PC-9 (cell line): ENCODE results near the gene ABHD16B. TPM values are rescaled to one million over a fixed set of nuclear protein-coding genes. Genes with fewer than 3 reads are reported as not detected.
"Not testable (repeated sequence)": the region's sequence is repeated elsewhere in the genome, so short reads cannot be mapped to it uniquely, and the experiment has no call there.

ENCODE experiments used
- BruUV-seq: library from RNA; stranded (reverse); fragments of 400-500 nt; replicated peaks from 2 replicates; lab custom pipeline; 2021; lab: Mats Ljungman, UMichigan
- CTCF ChIA-PET: fragments of 300-600 bp; sonication (Branson Sonifier 250); formaldehyde crosslinking; loops from one replicate; lab custom pipeline; 2022; ENCODE audit warnings: antibody characterized with exemption; lab: Charles Lee
- POLR2A ChIA-PET: fragments of 300-600 bp; sonication (Branson Sonifier 250); formaldehyde crosslinking; loops from one replicate; lab custom pipeline; 2022; ENCODE audit warnings: antibody characterized with exemption; ENCODE audit not compliant: unreplicated experiment; lab: Charles Lee
- DNase-seq, 2 experiments: peaks; one replicate each; pipeline versions ENCODE4 v3.0.0 to v3.0.0-alpha.2; 2015 to 2022; ENCODE audit warnings: mixed read lengths in 1 of 2
- H2AFZ ChIP-seq: fragments of 200-600 bp; sonication (generic); 2 replicates; pipeline ENCODE4 v1.8.1; 2017; ENCODE audit warnings: antibody characterized with exemption
- H3F3A ChIP-seq: fragments of 200-600 bp; sonication (generic); 2 replicates; pipeline ENCODE4 v1.8.1; 2017; ENCODE audit warnings: antibody characterized with exemption, mild to moderate bottlenecking, low read depth; ENCODE audit not compliant: insufficient read depth
- H3K27ac ChIP-seq: fragments of 200-600 bp; sonication (generic); 2 replicates; pipeline ENCODE4 v1.6.1; 2016; ENCODE audit warnings: mixed run types
- H3K27me3 ChIP-seq: fragments of 200-600 bp; sonication (generic); 2 replicates; pipeline ENCODE4 v1.6.1; 2016; ENCODE audit warnings: low read depth, mixed run types; ENCODE audit not compliant: insufficient read depth
- H3K36me3 ChIP-seq: fragments of 200-600 bp; sonication (generic); 2 replicates; pipeline ENCODE4 v1.6.1; 2016; ENCODE audit warnings: low read depth, mixed run types
- H3K4me1 ChIP-seq: fragments of 200-600 bp; sonication (generic); replicated peaks from 2 replicates; pipeline ENCODE4 v1.6.1; 2016; ENCODE audit warnings: mixed run types; ENCODE audit not compliant: insufficient read depth
- H3K4me2 ChIP-seq: fragments of 200-600 bp; sonication (generic); 2 replicates; pipeline ENCODE4 v1.6.1; 2017; ENCODE audit warnings: mixed run types
- H3K4me3 ChIP-seq: fragments of 200-600 bp; sonication (generic); 2 replicates; pipeline ENCODE4 v1.6.1; 2016; ENCODE audit warnings: mixed run types
- H3K79me2 ChIP-seq: fragments of 200-600 bp; sonication (generic); 2 replicates; pipeline ENCODE4 v1.6.1; 2017; ENCODE audit warnings: low read depth, mixed run types
- H3K9me2 ChIP-seq: fragments of 200-600 bp; sonication (generic); 2 replicates; pipeline ENCODE4 v1.8.1; 2017; ENCODE audit warnings: mild to moderate bottlenecking; ENCODE audit not compliant: insufficient read depth
- H3K9me3 ChIP-seq: fragments of 200-600 bp; sonication (generic); 2 replicates; pipeline ENCODE4 v1.8.1; 2016; ENCODE audit warnings: low read depth; ENCODE audit not compliant: insufficient read depth
- H4K20me1 ChIP-seq: fragments of 200-600 bp; sonication (generic); 2 replicates; pipeline ENCODE4 v1.8.1; 2017; ENCODE audit not compliant: insufficient read depth
- CTCF ChIP-seq: fragments of 200-600 bp; sonication (generic); conservative IDR thresholded peaks from 2 replicates; pipeline ENCODE4 v1.6.1; 2017; ENCODE audit warnings: mixed run types, antibody characterized with exemption, mild to moderate bottlenecking, moderate library complexity
- EZH2 ChIP-seq: fragments of 200-600 bp; sonication (generic); IDR thresholded peaks from 2 replicates; pipeline ENCODE4 v1.8.0; 2017; ENCODE audit warnings: antibody characterized with exemption, low read depth
- intact Hi-C: fragments of 100-400 bp; cut with micrococcal nuclease; formaldehyde crosslinking; loops from one replicate; pipeline ENCODE4 v1.10.0; 2022; ENCODE audit not compliant: unreplicated experiment
- total RNA-seq: library from RNA; stranded (reverse); gene quantifications from 2 replicates; pipeline ENCODE4 v1.2.3, GENCODE V29; 2021

Gene ABHD16B
- total RNA-seq, 1 experiment from 2014 or later, result not detected

GRCh38 chr20:63876489-63877036, 15.3 kb downstream of the ABHD16B start:
- TF ChIP-seq CTCF (no peak), EZH2 (no peak)
- Histone ChIP-seq H3K79me2 (peaks cover 71% of the 10 kb centered on the region), H3K4me1 (no peaks in the 10 kb centered on the region), H3K4me2 (no peak overlapping the region), H3F3A (peaks cover 19% of the 10 kb centered on the region; the same call in 1 of the 2 replicates), H3K4me3 (no peak overlapping the region), H2AFZ (no peak overlapping the region), H3K9me2 (no peaks in the 10 kb centered on the region), H3K27ac (no peak overlapping the region), H3K27me3 (no peaks in the 10 kb centered on the region), H3K36me3 (peaks cover 49% of the 10 kb centered on the region), H3K9me3 (no peaks in the 10 kb centered on the region), H4K20me1 (peaks cover 73% of the 10 kb centered on the region)
- ChIA-PET CTCF (no interaction called here), POLR2A (no interaction called here)
- no peak for DNase-seq
- BruUV-seq, result no TSS peak
- intact Hi-C loops, result no loop called here

- TF ChIP-seq EZH2, result no peak
- no peak for TF ChIP-seq CTCF
- intact Hi-C loops, result no loop called here
- Histone ChIP-seq H4K20me1 (peaks cover 78% of the 10 kb centered on the region), H3K27me3 (no peaks in the 10 kb centered on the region), H3F3A (peaks cover 11% of the 10 kb centered on the region; the same call in 1 of the 2 replicates), H3K79me2 (peaks cover 58% of the 10 kb centered on the region), H3K9me3 (no peaks in the 10 kb centered on the region), H2AFZ (no peak overlapping the region), H3K4me3 (no peak overlapping the region), H3K27ac (no peak overlapping the region), H3K9me2 (no peaks in the 10 kb centered on the region), H3K4me1 (no peaks in the 10 kb centered on the region), H3K36me3 (peaks cover 39% of the 10 kb centered on the region), H3K4me2 (no peak overlapping the region)
- ChIA-PET POLR2A (no interaction called here), CTCF (no interaction called here)
- DNase-seq, result no peak
- no TSS peak for BruUV-seq
Measured at GRCh38 chr20:63877755-63878470, 16.6 kb downstream of the ABHD16B start.

GRCh38 chr20:63878899-63879663, 17.8 kb downstream of the ABHD16B start:
- intact Hi-C loops, result no loop called here
- ChIA-PET POLR2A (no interaction called here), CTCF (interaction anchor here (0.7 kb wide), 1 partner anchor 206 kb away, joined by 5 read pairs; no protein-coding TSS in a partner anchor)
- Histone ChIP-seq H3K9me2 (no peaks in the 10 kb centered on the region), H2AFZ (no peak overlapping the region), H3K4me1 (peaks cover 1% of the 10 kb centered on the region; the same call in 1 of the 2 replicates), H3F3A (peaks cover 8% of the 10 kb centered on the region; the same call in 1 of the 2 replicates), H3K27me3 (no peaks in the 10 kb centered on the region), H3K79me2 (peaks cover 51% of the 10 kb centered on the region), H3K4me3 (no peak overlapping the region), H3K27ac (no peak overlapping the region), H3K4me2 (no peak overlapping the region), H3K9me3 (no peaks in the 10 kb centered on the region), H4K20me1 (peaks cover 76% of the 10 kb centered on the region), H3K36me3 (peaks cover 33% of the 10 kb centered on the region; the same call in 1 of the 2 replicates)
- no peak for DNase-seq
- no TSS peak for BruUV-seq
- no peak for TF ChIP-seq EZH2
- no peak for TF ChIP-seq CTCF

- H2AFZ ChIP-seq, H3K27me3 ChIP-seq, DNase-seq, CTCF ChIA-PET, intact Hi-C loops, H3K9me3 ChIP-seq, H3K4me3 ChIP-seq, BruUV-seq, H3K27ac ChIP-seq, H3K9me2 ChIP-seq, POLR2A ChIA-PET, H3K4me2 ChIP-seq: not testable (repeated sequence)
- H3F3A ChIP-seq, result peaks cover 18% of the 10 kb centered on the region; the same call in 1 of the 2 replicates
- H4K20me1 ChIP-seq, result peaks cover 86% of the 10 kb centered on the region
- H3K79me2 ChIP-seq, result peaks cover 58% of the 10 kb centered on the region
- H3K36me3 ChIP-seq, result peaks cover 34% of the 10 kb centered on the region
- H3K4me1 ChIP-seq, result peaks cover 20% of the 10 kb centered on the region
Measured at GRCh38 chr20:63880901-63881300, 19.6 kb downstream of the ABHD16B start.
